Body of pancreas (tissue), 4 donors: ENCODE measurements around the gene HSDL2. TPM values are rescaled to one million over a fixed set of nuclear protein-coding genes. Genes with fewer than 3 reads are reported as not detected.
A peak's percentile ranks its signal among the peaks of the same experiment; 100 is the strongest.

Source experiments
- ATAC-seq: fragments of 150-250 bp; one replicate; pipeline ENCODE4 v1.9.1; 2016
- DNase-seq, 4 donors: peaks; one replicate each; pipeline ENCODE4 v3.0.0-alpha.2; 2019
- H3K27ac ChIP-seq, 4 donors: fragments of 200-600 bp; sonication (generic); 1 replicate in 3 of 4; 2 replicates in 1 of 4; pipeline versions ENCODE4 v1.5.1 to v1.6.1; 2016 to 2019; ENCODE audit warnings: mild to moderate bottlenecking in 1 of 4, mixed read lengths in 1 of 4, moderate library complexity in 1 of 4
- H3K27me3 ChIP-seq, 2 donors: fragments of 200-600 bp; sonication (generic); one replicate each; pipeline ENCODE4 v1.6.0; 2016; ENCODE audit warnings: mild to moderate bottlenecking in 1 of 2
- H3K36me3 ChIP-seq, 2 donors: fragments of 200-600 bp; sonication (generic); replicated peaks in 1 of 2; 2 replicates each; pipeline ENCODE4 v1.5.1; 2016; ENCODE audit warnings: low read depth in 2 of 2; ENCODE audit not compliant: insufficient read depth in 1 of 2
- H3K4me1 ChIP-seq: fragments of 200-600 bp; sonication (generic); one replicate; pipeline ENCODE4 v1.6.0; 2016
- H3K4me3 ChIP-seq, 2 donors: fragments of 200-600 bp; sonication (generic); 1 replicate in 1 of 2; 2 replicates in 1 of 2; pipeline ENCODE4 v1.5.1; 2016 to 2019
- H3K9me3 ChIP-seq, 3 donors: fragments of 200-600 bp; sonication (generic); 1 replicate in 2 of 3; 2 replicates in 1 of 3; pipeline ENCODE4 v1.5.1; 2016
- POLR2A ChIP-seq, 3 donors: fragments of 450-650 bp; IDR thresholded peaks; one replicate each; pipeline ENCODE4 v1.6.1; 2016; ENCODE audit warnings: antibody characterized with exemption in 3 of 3, mild to moderate bottlenecking in 2 of 3
- WGBS, 2 donors: methylation state at CpG; one replicate each; pipeline ENCODE4 v1.1.5; 2017; 5-methylcytosine and 5-hydroxymethylcytosine counted together
- intact Hi-C: fragments of 100-400 bp; cut with DNase I; formaldehyde crosslinking; loops from one replicate; pipeline ENCODE4 v1.15.1; 2023
- total RNA-seq, 2 donors: library from RNA; depleted of rRNA; stranded (reverse); fragments of >200 nt; gene quantifications; one replicate each; pipeline ENCODE4 v1.1.0, GENCODE V29; 2016
- TF ChIP-seq, protein P1 (sequence below), 7 experiments: fragments of 450-650 bp in 4 of 7; fragments of 200-600 bp in 3 of 7; sonication (generic) in 3 of 7; IDR thresholded peaks; one replicate each; pipeline ENCODE4 v1.5.1; 2016 to 2019; ENCODE audit warnings: antibody characterized with exemption in 7 of 7

HSDL2 gene
- total RNA-seq, 2 donors from 2014 or later: 20.5 to 22.7 TPM

DNA sequence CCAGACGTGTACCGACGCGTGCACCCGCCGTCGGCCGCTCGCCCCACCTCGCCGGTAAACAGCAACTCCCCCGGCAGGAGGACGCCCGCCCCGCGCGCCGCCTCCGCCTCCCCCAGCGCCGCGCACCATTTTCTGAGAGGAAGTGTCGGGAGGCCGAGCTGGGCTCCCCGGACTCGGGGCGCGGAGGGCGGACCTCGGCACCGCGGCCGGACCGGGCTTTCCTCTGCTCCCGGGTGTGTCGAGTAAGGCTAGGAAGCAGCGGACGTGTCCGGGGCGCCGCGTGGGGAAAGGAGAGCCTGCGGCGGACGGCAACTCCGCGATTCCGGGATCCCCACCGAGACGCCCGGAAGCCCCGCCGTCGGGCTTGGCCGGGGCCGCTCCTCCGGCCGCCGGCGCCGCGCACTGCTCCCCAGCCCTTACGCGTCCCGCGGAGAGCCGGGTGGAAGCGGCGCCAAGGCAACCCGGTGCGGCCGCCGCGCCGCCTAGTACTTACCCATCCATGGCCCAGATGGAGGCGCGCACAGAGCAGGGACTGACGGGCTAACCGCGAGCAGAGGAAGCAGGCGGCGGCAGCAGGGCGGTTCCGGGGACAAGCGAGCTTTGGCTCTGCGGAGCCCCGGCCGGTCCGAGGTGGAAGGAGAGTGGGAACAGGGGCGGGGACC, 46.8 kb upstream of the HSDL2 start, which contains the start of gene PTBP3:
Gene PTBP3, minus strand, starts transcription at position 643 of the 662 bp plus-strand sequence. CDS start 35,754 bp downstream, outside the sequence.
- 0% methylated on average over 80 of the region's 90 CpGs; no CpG with 5 or more reads in 1 of the 2 donors for WGBS, 2 donors
- no peaks in the 10 kb centered on the region for H3K27me3 ChIP-seq
- no peaks in the 10 kb centered on the region for H3K36me3 ChIP-seq
- TF ChIP-seq, protein P1, sequence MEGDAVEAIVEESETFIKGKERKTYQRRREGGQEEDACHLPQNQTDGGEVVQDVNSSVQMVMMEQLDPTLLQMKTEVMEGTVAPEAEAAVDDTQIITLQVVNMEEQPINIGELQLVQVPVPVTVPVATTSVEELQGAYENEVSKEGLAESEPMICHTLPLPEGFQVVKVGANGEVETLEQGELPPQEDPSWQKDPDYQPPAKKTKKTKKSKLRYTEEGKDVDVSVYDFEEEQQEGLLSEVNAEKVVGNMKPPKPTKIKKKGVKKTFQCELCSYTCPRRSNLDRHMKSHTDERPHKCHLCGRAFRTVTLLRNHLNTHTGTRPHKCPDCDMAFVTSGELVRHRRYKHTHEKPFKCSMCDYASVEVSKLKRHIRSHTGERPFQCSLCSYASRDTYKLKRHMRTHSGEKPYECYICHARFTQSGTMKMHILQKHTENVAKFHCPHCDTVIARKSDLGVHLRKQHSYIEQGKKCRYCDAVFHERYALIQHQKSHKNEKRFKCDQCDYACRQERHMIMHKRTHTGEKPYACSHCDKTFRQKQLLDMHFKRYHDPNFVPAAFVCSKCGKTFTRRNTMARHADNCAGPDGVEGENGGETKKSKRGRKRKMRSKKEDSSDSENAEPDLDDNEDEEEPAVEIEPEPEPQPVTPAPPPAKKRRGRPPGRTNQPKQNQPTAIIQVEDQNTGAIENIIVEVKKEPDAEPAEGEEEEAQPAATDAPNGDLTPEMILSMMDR (IDR thresholded peaks at IDR 0.05): peak in 2 of 7 experiments; percentile 13 to 22
- TF ChIP-seq POLR2A (IDR thresholded peaks at IDR 0.05): peak; percentile 78 to 93 (median 87)
- peak within 1 kb of the TSS; percentile 85 to 98 for H3K4me3 ChIP-seq
- peaks cover 32% of the 10 kb centered on the region for H3K4me1 ChIP-seq
- peak within 1 kb of the TSS; percentile 95 to 100 (median 98) for H3K27ac ChIP-seq
- intact Hi-C loops: no loop called here
- no peaks in the 10 kb centered on the region for H3K9me3 ChIP-seq
- peak; percentile 80 to 86 (median 82) for DNase-seq
- ATAC-seq: peak; percentile 61

DNA sequence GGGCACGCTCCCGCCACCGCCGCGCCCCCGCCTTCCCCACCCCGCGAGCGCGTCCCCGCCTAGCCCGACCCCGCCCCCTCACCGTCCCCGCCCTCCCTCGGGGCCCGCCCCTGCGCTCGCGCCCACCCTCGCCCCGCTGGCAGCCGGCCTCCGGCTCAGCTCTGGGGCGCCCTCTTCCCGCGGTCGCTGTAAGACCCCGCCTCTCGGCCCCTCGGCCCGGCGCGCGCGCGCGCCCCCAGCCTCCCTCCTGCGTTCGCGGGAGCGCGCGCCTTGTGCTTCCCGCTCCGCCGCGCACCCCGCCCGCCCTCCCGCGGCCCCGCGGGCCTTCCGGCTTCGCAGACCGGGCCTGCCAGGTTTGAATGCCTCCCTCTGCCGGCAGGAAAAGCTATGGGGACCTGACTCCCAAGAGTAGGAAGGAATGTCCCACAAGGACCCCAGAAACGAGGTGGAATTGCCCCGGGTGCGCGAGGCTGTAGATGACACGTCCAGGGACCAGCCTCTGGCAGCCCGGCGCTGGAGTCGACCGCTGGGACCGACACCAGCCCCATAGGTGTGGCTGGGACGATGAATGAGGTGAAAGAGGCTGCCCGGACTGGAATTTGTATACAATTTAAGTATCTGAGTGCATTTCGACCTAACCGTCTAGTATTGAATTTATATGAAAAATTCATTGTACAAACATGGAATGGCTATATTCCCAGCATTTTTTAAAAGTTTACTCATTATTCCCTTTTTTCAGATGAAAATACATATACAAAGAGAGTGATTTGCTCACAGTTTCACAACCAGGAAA, 46.1 kb upstream of the HSDL2 start:
- Histone ChIP-seq H3K27ac (peak overlapping the region; percentile 95 to 100 (median 98)), H3K4me1 (peaks cover 26% of the 10 kb centered on the region), H3K27me3 (no peaks in the 10 kb centered on the region), H3K36me3 (no peaks in the 10 kb centered on the region), H3K9me3 (no peaks in the 10 kb centered on the region), H3K4me3 (peak overlapping the region; percentile 85 to 98)
- 1 to 2% methylated on average over 9 to 41 of the region's 72 CpGs for WGBS, 2 donors
- intact Hi-C loops: no loop called here
- peak; percentile 94 for ATAC-seq
- TF ChIP-seq POLR2A (IDR thresholded peaks at IDR 0.05): peak in 1 of 3 donors; percentile 37
- TF ChIP-seq, protein P1 (IDR thresholded peaks at IDR 0.05): peak; percentile 54 to 79 (median 65)
- DNase-seq: peak; percentile 94 to 96 (median 95)

DNA sequence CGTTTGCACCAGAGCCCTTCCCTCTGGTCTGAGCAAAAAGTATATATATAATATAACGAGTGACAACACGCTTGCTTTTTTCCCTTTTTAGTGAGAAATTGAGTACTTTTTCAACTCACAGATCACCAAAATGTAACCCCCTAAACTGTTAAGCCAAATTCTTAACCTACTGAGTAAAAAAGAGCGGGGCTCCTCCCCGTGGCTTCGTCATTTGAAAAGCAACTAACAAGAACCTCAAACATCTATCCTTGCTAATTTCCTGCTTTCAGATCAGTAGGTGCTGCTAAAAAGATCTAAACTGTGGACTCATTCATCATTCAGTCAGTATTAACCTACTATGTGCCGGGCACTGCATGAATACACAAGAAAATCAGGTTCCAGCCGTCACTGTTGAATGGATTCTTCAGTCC, 45.5 kb upstream of the HSDL2 start:
- peaks cover 26% of the 10 kb centered on the region for H3K4me1 ChIP-seq
- TF ChIP-seq, protein P1 (IDR thresholded peaks at IDR 0.05): no peak
- TF ChIP-seq POLR2A (IDR thresholded peaks at IDR 0.05): no peak
- H3K4me3 ChIP-seq: peak overlapping the region in 1 of 2 donors; percentile 50
- no peak for ATAC-seq
- H3K27me3 ChIP-seq: no peaks in the 10 kb centered on the region
- peak in 3 of 4 donors; percentile 20 to 48 (median 26) for DNase-seq
- WGBS, 2 donors: 2% methylated on average over 8 of the region's 8 CpGs
- no peaks in the 10 kb centered on the region for H3K36me3 ChIP-seq
- no peaks in the 10 kb centered on the region for H3K9me3 ChIP-seq
- intact Hi-C loops: no loop called here
- H3K27ac ChIP-seq: peak overlapping the region; percentile 87 to 100 (median 98)

DNA sequence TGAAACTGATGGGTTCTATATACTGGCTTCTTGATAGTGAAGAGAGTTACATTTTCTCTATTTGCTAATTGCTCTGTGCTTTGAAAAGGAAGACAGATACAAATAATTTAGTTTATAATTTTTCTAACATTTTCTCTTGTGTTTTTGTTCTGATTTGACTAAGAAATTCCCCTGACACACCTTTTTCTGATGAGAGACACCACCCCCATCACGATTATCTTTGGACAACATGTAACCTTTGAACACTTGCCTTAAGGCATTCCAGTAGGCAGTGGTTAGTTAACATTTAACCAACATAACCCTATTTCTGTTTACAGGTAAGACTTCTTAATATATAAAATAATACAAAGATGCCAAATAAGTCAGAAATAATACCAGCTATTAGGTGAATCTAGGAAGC, 42.4 kb upstream of the HSDL2 start:
- Histone ChIP-seq H3K27me3 (no peaks in the 10 kb centered on the region), H3K4me1 (peaks cover 12% of the 10 kb centered on the region), H3K4me3 (no peak overlapping the region), H3K27ac (no peak overlapping the region), H3K36me3 (no peaks in the 10 kb centered on the region), H3K9me3 (no peaks in the 10 kb centered on the region)
- intact Hi-C loops: no loop called here
- DNase-seq (no peak), ATAC-seq (no peak)
- WGBS, 2 donors: 0 to 12% methylated on average over 1 of the region's 1 CpG
- no peak for TF ChIP-seq POLR2A (IDR thresholded peaks at IDR 0.05)
- TF ChIP-seq, protein P1 (IDR thresholded peaks at IDR 0.05): no peak
